ENCODE data around the gene MLF1.

MLF1 gene

DNA sequence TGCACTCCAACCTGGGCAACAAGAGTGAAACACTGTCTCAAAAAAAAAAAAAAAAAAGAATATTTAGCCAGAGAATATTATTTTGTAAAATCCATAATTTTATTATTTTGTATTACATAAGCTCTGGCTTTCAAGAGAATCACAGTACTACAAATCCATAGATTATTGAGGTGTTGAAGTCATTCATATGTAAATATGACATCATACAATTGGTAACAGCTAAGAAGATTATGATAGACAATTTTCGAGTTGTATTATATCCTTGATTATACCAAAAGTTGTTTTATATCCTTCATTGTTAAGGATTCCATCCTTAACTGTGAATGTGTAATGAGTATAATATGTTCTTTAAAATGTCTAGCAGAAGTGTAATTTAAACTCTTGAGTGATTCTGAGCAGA is 3.7 kb downstream of the MLF1 start:
- Histone ChIP-seq H3K27me3 (ENCODE audit: control insufficient read depth in 1 of 2, insufficient read depth in 2 of 2, low read length in 2 of 2) (no peaks in the 10 kb centered on the region), H3K9me3 (ENCODE audit: control insufficient read depth in 2 of 2, low read length in 2 of 2) (no peaks in the 10 kb centered on the region), H3K36me3 (ENCODE audit: control insufficient read depth in 2 of 2, insufficient read depth in 2 of 2, low read length in 2 of 2) (no peaks in the 10 kb centered on the region), H3K9ac (ENCODE audit: low read length in 2 of 2) (no peak overlapping the region), H3K27ac (ENCODE audit: low read length) (no peak overlapping the region), H3K4me1 (ENCODE audit: control insufficient read depth, insufficient read depth, low read length) (peaks cover 18% of the 10 kb centered on the region), H3K4me3 (ENCODE audit: low read length in 2 of 2) (no peak overlapping the region)

DNA sequence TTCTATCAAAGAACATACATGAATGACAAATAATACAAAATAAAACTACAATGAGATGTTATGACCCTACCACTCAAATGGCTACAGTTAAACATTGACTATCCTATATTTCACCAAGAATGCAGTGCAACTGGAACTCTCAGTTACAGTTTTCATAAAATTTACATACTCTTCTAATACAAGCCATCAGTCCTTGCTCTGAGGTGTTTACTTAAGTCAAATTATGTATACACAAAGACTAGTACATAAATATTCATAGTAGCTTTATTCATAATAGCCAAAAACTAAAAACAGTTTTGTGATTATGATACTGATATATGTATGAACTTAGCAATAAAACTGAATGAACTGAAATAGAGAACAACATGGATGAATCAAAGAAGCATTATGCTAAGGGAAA is 19.2 kb downstream of the MLF1 start:
- Histone ChIP-seq H3K9ac (ENCODE audit: low read length in 2 of 2) (no peak overlapping the region), H3K4me1 (ENCODE audit: control insufficient read depth, insufficient read depth, low read length) (no peaks in the 10 kb centered on the region), H3K4me3 (ENCODE audit: low read length in 2 of 2) (no peak overlapping the region), H3K9me3 (ENCODE audit: control insufficient read depth in 2 of 2, low read length in 2 of 2) (no peaks in the 10 kb centered on the region), H3K36me3 (ENCODE audit: control insufficient read depth in 2 of 2, insufficient read depth in 2 of 2, low read length in 2 of 2) (no peaks in the 10 kb centered on the region), H3K27me3 (ENCODE audit: control insufficient read depth in 1 of 2, insufficient read depth in 2 of 2, low read length in 2 of 2) (no peaks in the 10 kb centered on the region), H3K27ac (ENCODE audit: low read length) (no peak overlapping the region)

DNA sequence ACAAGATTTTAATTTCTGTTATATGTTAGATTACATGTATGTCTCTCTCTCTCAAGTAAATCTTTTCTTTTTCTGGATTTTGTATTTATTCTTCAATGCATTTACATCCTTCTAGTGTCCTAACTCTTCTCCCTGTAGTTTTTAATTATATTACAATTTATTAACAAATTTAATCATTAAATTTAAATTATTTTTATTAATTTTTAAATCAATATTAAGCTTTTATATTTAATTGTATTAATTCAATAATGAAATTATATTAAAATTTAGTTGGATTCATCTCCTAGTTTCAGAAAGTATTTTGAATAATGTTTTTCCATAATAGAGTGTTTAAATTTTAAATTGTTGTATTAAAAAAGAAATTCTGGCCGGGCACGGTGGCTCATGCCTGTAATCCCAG is 29.8 kb downstream of the MLF1 start:
- Histone ChIP-seq H3K27ac (ENCODE audit: low read length) (no peak overlapping the region), H3K4me1 (ENCODE audit: control insufficient read depth, insufficient read depth, low read length) (no peaks in the 10 kb centered on the region), H3K4me3 (ENCODE audit: low read length in 2 of 2) (no peak overlapping the region), H3K36me3 (ENCODE audit: control insufficient read depth in 2 of 2, insufficient read depth in 2 of 2, low read length in 2 of 2) (no peaks in the 10 kb centered on the region), H3K9me3 (ENCODE audit: control insufficient read depth in 2 of 2, low read length in 2 of 2) (no peaks in the 10 kb centered on the region), H3K9ac (ENCODE audit: low read length in 2 of 2) (no peak overlapping the region), H3K27me3 (ENCODE audit: control insufficient read depth in 1 of 2, insufficient read depth in 2 of 2, low read length in 2 of 2) (no peaks in the 10 kb centered on the region)

DNA sequence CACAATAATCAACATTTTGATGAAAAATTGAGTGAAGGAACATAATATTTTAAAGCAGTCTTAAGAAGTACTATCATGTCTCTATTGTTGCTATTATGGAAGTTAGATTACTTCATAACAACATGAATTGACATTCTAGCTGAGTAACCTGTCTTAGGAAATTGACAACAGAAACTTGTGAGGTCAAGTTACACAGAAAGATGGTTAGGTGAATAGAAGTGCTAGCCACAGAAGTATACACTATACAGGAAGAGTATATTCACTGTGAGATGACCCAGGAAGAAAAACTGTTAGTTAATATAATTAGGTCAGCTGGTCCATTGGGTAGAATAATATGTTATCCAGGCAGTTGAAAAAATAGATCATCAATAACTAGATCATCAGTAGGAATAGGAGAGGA is 31.2 kb downstream of the MLF1 start:
- H3K27ac ChIP-seq (ENCODE audit: low read length), result no peak overlapping the region
- H3K4me1 ChIP-seq (ENCODE audit: control insufficient read depth, insufficient read depth, low read length), result no peaks in the 10 kb centered on the region
- H3K9me3 ChIP-seq (ENCODE audit: control insufficient read depth in 2 of 2, low read length in 2 of 2), result no peaks in the 10 kb centered on the region
- H3K9ac ChIP-seq (ENCODE audit: low read length in 2 of 2), result no peak overlapping the region
- H3K36me3 ChIP-seq (ENCODE audit: control insufficient read depth in 2 of 2, insufficient read depth in 2 of 2, low read length in 2 of 2), result no peaks in the 10 kb centered on the region
- no peak overlapping the region for H3K4me3 ChIP-seq (ENCODE audit: low read length in 2 of 2)
- H3K27me3 ChIP-seq (ENCODE audit: control insufficient read depth in 1 of 2, insufficient read depth in 2 of 2, low read length in 2 of 2), result no peaks in the 10 kb centered on the region

DNA sequence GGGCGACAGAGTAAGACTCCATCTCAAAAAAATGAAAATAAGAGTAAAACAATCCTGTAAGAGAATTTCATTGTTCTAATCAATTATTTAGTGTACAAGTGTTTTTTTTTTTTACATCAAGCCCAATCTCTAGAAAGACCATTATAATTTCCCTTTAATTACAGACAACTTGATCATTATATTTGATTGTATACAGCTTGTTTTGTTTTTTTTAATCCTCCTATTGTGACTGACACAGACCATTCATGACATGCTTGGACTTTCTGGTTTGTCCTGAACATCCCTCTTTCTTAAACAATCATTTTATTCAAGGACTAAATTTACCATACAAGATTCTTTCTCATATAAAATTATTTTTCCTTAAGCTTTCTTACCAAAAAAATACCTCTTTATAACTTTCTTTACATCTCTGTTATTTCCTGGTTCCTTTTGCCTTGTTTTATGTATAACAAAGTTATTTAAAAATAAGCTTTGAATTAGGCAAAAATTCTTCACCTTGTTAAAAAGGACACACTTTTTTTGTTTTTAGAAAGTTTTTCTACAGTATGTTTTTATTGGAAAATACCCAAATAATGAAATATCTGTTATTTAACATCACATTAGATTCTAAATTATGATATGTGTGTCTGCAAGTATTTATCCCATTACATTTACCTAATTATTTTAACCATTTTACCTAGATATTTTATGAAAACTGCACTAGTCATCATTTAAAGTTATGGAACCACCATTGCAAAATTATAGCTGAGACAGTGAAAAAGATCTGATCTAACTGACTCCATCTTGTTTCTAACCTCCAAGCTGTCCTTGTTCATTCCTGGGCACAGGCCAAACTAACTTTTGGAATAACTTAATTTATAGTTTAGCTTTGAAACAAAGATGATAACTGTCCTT is 47.2 kb downstream of the MLF1 start:
- Histone ChIP-seq H3K9me3 (ENCODE audit: control insufficient read depth in 2 of 2, low read length in 2 of 2) (no peaks in the 10 kb centered on the region), H3K4me3 (ENCODE audit: low read length in 2 of 2) (no peak overlapping the region), H3K27me3 (ENCODE audit: control insufficient read depth in 1 of 2, insufficient read depth in 2 of 2, low read length in 2 of 2) (no peaks in the 10 kb centered on the region), H3K36me3 (ENCODE audit: control insufficient read depth in 2 of 2, insufficient read depth in 2 of 2, low read length in 2 of 2) (no peaks in the 10 kb centered on the region), H3K9ac (ENCODE audit: low read length in 2 of 2) (no peak overlapping the region), H3K27ac (ENCODE audit: low read length) (no peak overlapping the region), H3K4me1 (ENCODE audit: control insufficient read depth, insufficient read depth, low read length) (no peaks in the 10 kb centered on the region)

DNA sequence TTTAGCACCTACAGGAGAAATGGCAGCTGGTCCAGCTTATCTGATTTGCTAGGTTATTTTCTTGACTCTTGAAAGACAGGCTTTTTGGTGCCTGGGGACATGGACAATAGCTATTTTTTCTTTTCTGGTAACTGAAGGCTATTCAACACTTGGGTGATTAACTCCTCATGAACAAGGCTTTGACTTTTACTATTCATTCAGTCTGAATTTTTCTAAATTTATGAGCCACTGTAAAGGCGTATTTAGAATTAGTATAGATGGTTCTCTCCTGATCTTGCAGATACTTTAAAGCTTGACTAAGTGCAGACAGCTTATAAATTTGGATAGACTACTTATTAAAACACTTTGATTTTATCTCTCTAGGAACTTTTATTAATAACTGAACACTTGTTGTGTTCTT is 54.9 kb downstream of the MLF1 start:
- no peak overlapping the region for H3K9ac ChIP-seq (ENCODE audit: low read length in 2 of 2)

DNA sequence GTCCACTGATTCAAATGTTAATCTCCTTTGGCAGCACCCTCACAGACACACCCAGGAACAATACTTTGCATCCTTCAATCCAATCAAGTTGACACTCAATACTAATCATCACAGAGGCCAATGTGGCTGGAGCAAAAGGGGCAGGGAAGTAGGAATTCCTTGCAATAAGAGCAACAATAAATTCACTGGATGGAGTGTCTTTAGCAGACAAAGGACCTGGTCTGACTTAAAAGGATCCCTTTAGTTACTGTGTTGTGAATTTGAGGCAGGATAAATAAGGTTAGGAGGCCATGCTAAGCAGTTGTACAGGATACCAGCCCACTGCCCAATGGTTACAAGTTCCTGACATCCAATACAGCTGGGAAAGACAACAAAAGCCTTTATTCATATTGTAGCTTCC is 61.0 kb downstream of the MLF1 start:
- Histone ChIP-seq H3K4me1 (ENCODE audit: control insufficient read depth, insufficient read depth, low read length) (no peaks in the 10 kb centered on the region), H3K4me3 (ENCODE audit: low read length in 2 of 2) (no peak overlapping the region), H3K9ac (ENCODE audit: low read length in 2 of 2) (no peak overlapping the region), H3K27ac (ENCODE audit: low read length) (no peak overlapping the region), H3K27me3 (ENCODE audit: control insufficient read depth in 1 of 2, insufficient read depth in 2 of 2, low read length in 2 of 2) (no peaks in the 10 kb centered on the region), H3K36me3 (ENCODE audit: control insufficient read depth in 2 of 2, insufficient read depth in 2 of 2, low read length in 2 of 2) (no peaks in the 10 kb centered on the region), H3K9me3 (ENCODE audit: control insufficient read depth in 2 of 2, low read length in 2 of 2) (no peaks in the 10 kb centered on the region)

More for the DNA sequence above, 54.9 kb downstream of the MLF1 start:
- no peaks in the 10 kb centered on the region for H3K27me3 ChIP-seq (ENCODE audit: control insufficient read depth in 1 of 2, insufficient read depth in 2 of 2, low read length in 2 of 2)
- no peaks in the 10 kb centered on the region for H3K9me3 ChIP-seq (ENCODE audit: control insufficient read depth in 2 of 2, low read length in 2 of 2)
- no peaks in the 10 kb centered on the region for H3K4me1 ChIP-seq (ENCODE audit: control insufficient read depth, insufficient read depth, low read length)
- no peak overlapping the region for H3K4me3 ChIP-seq (ENCODE audit: low read length in 2 of 2)
- no peaks in the 10 kb centered on the region for H3K36me3 ChIP-seq (ENCODE audit: control insufficient read depth in 2 of 2, insufficient read depth in 2 of 2, low read length in 2 of 2)
- no peak overlapping the region for H3K27ac ChIP-seq (ENCODE audit: low read length)

DNA sequence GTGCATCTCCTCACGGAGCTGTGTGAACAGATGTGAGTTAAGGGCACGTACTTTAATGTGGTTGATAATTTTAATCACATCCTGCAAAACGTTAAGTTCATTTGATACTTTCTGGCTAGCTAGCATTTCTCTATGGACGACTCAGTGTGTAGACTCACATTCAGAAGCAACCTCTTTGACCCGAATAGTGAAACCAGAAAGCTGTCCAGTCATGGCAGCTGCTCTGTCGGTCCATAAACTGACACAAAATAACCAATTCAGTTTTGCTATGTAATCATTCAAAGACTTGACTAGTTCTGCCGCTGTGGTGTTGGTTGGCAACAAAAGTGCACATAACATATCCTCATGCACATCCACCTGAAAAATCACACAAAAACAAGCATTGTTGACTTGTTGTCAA is 69.7 kb downstream of the MLF1 start:
- no peaks in the 10 kb centered on the region for H3K9me3 ChIP-seq (ENCODE audit: control insufficient read depth in 2 of 2, low read length in 2 of 2)
- no peak overlapping the region for H3K27ac ChIP-seq (ENCODE audit: low read length)
- no peak overlapping the region for H3K9ac ChIP-seq (ENCODE audit: low read length in 2 of 2)
- no peaks in the 10 kb centered on the region for H3K27me3 ChIP-seq (ENCODE audit: control insufficient read depth in 1 of 2, insufficient read depth in 2 of 2, low read length in 2 of 2)
- no peaks in the 10 kb centered on the region for H3K36me3 ChIP-seq (ENCODE audit: control insufficient read depth in 2 of 2, insufficient read depth in 2 of 2, low read length in 2 of 2)
- no peak overlapping the region for H3K4me3 ChIP-seq (ENCODE audit: low read length in 2 of 2)
- H3K4me1 ChIP-seq (ENCODE audit: control insufficient read depth, insufficient read depth, low read length), result peaks cover under 1% of the 10 kb centered on the region

DNA sequence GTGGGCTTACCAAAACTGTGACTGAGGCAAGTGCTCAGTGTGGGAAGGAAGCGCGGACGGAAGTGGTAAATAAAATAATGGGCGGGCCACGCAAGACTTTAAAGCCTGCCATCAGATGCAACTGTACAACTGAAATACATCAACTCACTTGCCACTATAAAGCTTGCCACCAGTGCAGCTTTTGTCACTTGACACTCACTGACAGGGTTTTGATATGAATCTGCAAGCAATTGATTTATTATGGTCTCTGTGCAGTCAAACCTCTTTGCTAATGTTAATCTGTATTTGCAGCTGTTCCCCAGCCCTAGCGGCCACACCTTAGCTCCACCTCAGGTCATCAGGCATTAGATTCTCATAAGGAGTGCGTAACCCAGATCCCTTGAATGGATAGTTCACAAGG is 71.0 kb downstream of the MLF1 start:
- Histone ChIP-seq H3K27ac (ENCODE audit: low read length) (no peak overlapping the region), H3K4me1 (ENCODE audit: control insufficient read depth, insufficient read depth, low read length) (peaks cover 6% of the 10 kb centered on the region), H3K9me3 (ENCODE audit: control insufficient read depth in 2 of 2, low read length in 2 of 2) (no peaks in the 10 kb centered on the region), H3K4me3 (ENCODE audit: low read length in 2 of 2) (no peak overlapping the region), H3K27me3 (ENCODE audit: control insufficient read depth in 1 of 2, insufficient read depth in 2 of 2, low read length in 2 of 2) (no peaks in the 10 kb centered on the region), H3K9ac (ENCODE audit: low read length in 2 of 2) (no peak overlapping the region), H3K36me3 (ENCODE audit: control insufficient read depth in 2 of 2, insufficient read depth in 2 of 2, low read length in 2 of 2) (no peaks in the 10 kb centered on the region)

DNA sequence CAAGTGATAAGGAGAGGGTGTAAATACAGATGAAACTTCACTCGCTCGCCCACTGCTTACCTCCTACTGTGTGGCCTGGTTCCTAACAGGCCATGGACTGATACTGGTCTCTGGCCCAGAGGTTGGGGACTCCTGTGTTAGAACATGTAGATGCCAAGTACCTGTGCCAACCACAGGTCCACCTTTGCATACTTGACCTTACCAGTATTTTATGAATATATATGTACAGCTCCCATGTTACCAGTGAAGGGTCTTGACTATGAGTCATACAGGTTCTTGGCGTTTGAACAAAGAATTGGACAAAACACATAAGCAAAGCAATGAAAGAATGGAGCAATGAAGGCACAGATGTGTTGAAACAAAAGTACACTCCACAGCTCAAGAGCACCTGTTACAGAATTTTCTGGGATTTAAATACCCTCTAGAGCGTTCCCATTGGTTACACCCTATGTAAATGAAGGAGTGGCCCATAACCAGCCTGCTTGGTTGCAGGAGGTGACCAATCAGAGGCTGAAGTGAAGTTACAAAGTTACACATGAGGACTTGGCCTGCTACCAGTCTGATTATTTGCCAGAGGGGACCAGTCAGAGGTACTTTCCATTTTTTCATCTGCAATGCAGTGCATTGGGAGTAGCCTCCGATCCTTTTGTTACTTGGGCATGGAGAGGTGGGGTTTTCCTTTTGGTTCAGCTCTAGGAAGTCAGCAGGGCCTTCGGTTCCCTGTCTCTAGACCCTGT is 71.6 kb downstream of the MLF1 start:
- no peak overlapping the region for H3K4me3 ChIP-seq (ENCODE audit: low read length in 2 of 2)
- no peaks in the 10 kb centered on the region for H3K36me3 ChIP-seq (ENCODE audit: control insufficient read depth in 2 of 2, insufficient read depth in 2 of 2, low read length in 2 of 2)
- H3K27ac ChIP-seq (ENCODE audit: low read length), result no peak overlapping the region
- H3K4me1 ChIP-seq (ENCODE audit: control insufficient read depth, insufficient read depth, low read length), result peaks cover 6% of the 10 kb centered on the region
- no peak overlapping the region for H3K9ac ChIP-seq (ENCODE audit: low read length in 2 of 2)
- no peaks in the 10 kb centered on the region for H3K27me3 ChIP-seq (ENCODE audit: control insufficient read depth in 1 of 2, insufficient read depth in 2 of 2, low read length in 2 of 2)
- H3K9me3 ChIP-seq (ENCODE audit: control insufficient read depth in 2 of 2, low read length in 2 of 2), result no peaks in the 10 kb centered on the region
